Stimulated activated CD8-positive, alpha-beta memory T cell treated with anti-CD3 and anti-CD28 coated beads, Interleukin-15, amount 100 ng/mL, for 4 hours (primary cell): ENCODE data around the gene ZNF70.

Experiments used
- DNase-seq, 2 donors: peaks; one replicate each; pipeline ENCODE4 v3.0.0-alpha.2; 2020; ENCODE audit warnings: low read depth in 2 of 2

ZNF70 gene

GRCh38 chr22:23779083-23779482 lies 28.2 kb upstream of the ZNF70 start:
- no peak for DNase-seq

- no peak for DNase-seq
These were observed 27.6 kb upstream of the ZNF70 start for GRCh38 chr22:23778577-23778900.

- DNase-seq: no peak
These were observed 27.1 kb upstream of the ZNF70 start for GRCh38 chr22:23777776-23778576.

- no peak for DNase-seq
These were observed 25.0 kb upstream of the ZNF70 start for GRCh38 chr22:23775779-23776375.

GRCh38 chr22:23774922-23775436 lies 24.1 kb upstream of the ZNF70 start:
- DNase-seq: no peak

GRCh38 chr22:23774114-23774921 lies 23.4 kb upstream of the ZNF70 start:
- no peak for DNase-seq

GRCh38 chr22:23773483-23774113 lies 22.7 kb upstream of the ZNF70 start:
- DNase-seq: no peak

GRCh38 chr22:23772649-23773473 lies 21.9 kb upstream of the ZNF70 start, which contains the start of gene MMP11:
Gene MMP11, plus strand, starts transcription at chr22:23772849. Its CDS starts 22 bp downstream, at chr22:23772871.
- no peak for DNase-seq

- DNase-seq: no peak
These were observed 21.4 kb upstream of the ZNF70 start for GRCh38 chr22:23772315-23772648.

- no peak for DNase-seq
These were observed 18.5 kb upstream of the ZNF70 start for GRCh38 chr22:23769321-23769965.

- peak in 1 of 2 donors; percentile 52 for DNase-seq
These were observed 17.0 kb upstream of the ZNF70 start, which contains the start of gene CHCHD10 for GRCh38 chr22:23767673-23768548. Gene CHCHD10, minus strand, starts transcription at chr22:23767972. Its CDS starts 98 bp downstream, at chr22:23767874.

GRCh38 chr22:23767303-23767672 lies 16.4 kb upstream of the ZNF70 start:
- DNase-seq: no peak

GRCh38 chr22:23764899-23765881 lies 14.3 kb upstream of the ZNF70 start:
- no peak for DNase-seq

GRCh38 chr22:23763954-23764353 lies 13.0 kb upstream of the ZNF70 start:
- DNase-seq: no peak

GRCh38 chr22:23763579-23763945 lies 12.7 kb upstream of the ZNF70 start:
- no peak for DNase-seq

- no peak for DNase-seq
These were observed 12.1 kb upstream of the ZNF70 start, which contains the start of gene C22orf15 for GRCh38 chr22:23762842-23763578. Gene C22orf15, plus strand, starts transcription at chr22:23762990. Its CDS starts 317 bp downstream, at chr22:23763307.

- DNase-seq: no peak
These were observed 9.1 kb upstream of the ZNF70 start for GRCh38 chr22:23760056-23760455.

- no peak for DNase-seq
These were observed 8.7 kb upstream of the ZNF70 start for GRCh38 chr22:23759566-23759965.
